ENCODE results near the gene GPX5.

DNA sequence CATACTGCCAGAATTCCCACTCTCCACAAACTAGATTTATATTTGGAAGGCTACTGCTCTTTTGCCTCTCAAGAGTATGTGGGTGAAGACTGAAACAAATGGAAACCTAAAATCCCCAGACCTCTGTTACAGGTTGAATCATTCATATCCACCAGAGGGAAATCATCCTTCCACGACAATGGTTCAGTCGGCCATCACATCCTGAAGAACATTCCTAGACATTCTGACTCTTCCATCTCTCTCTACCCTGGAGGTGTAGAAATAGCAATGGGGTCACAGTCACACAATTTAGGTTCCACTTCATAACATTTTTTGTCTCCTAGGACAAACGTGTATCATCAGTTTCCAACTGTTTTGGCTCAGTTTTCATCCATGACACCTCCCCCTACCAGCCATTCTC, 8.6 kb downstream of the GPX5 start:
- TF ChIP-seq, protein P1, sequence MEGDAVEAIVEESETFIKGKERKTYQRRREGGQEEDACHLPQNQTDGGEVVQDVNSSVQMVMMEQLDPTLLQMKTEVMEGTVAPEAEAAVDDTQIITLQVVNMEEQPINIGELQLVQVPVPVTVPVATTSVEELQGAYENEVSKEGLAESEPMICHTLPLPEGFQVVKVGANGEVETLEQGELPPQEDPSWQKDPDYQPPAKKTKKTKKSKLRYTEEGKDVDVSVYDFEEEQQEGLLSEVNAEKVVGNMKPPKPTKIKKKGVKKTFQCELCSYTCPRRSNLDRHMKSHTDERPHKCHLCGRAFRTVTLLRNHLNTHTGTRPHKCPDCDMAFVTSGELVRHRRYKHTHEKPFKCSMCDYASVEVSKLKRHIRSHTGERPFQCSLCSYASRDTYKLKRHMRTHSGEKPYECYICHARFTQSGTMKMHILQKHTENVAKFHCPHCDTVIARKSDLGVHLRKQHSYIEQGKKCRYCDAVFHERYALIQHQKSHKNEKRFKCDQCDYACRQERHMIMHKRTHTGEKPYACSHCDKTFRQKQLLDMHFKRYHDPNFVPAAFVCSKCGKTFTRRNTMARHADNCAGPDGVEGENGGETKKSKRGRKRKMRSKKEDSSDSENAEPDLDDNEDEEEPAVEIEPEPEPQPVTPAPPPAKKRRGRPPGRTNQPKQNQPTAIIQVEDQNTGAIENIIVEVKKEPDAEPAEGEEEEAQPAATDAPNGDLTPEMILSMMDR (IDR thresholded peaks at IDR 0.05), result no peak
- TF ChIP-seq POLR2A (IDR thresholded peaks at IDR 0.05; ENCODE audit: low read depth) (no peak), POLR2AphosphoS5 (IDR thresholded peaks at IDR 0.05) (no peak), EP300 (IDR thresholded peaks at IDR 0.05) (no peak)

Data from esophagus muscularis mucosa (tissue), 4 donors.